HEK293 (cell line): ENCODE data around the gene STOML1.

Experiments
- CTCF ChIA-PET: fragments of 350-600 bp; formaldehyde crosslinking; extraction: SDS; loops from one replicate; lab custom pipeline; 2021; ENCODE audit warnings: antibody characterized with exemption; lab: Yijun Ruan, JAX
- POLR2A ChIA-PET: fragments of 300-600 bp; formaldehyde crosslinking; extraction: SDS; loops from one replicate; lab custom pipeline; 2020; ENCODE audit warnings: antibody characterized with exemption, inconsistent platforms; lab: Yijun Ruan, JAX
- H3K27ac ChIP-seq: fragments of 200-500 bp; sonication (Bioruptor generic); 2 replicates; pipeline ENCODE4 v1.5.1; 2014; ENCODE audit warnings: low read depth, low read length, control low read depth, inconsistent platforms; ENCODE audit errors: extremely low read depth
- H3K36me3 ChIP-seq, 2 experiments: fragments of 200-500 bp in 1 of 2; sonication (Bioruptor generic) in 1 of 2; 1 replicate in 1 of 2; 2 replicates in 1 of 2; pipeline ENCODE4 v1.5.1; 2014 to 2017; ENCODE audit warnings: inconsistent platforms in 2 of 2, low read length in 2 of 2; ENCODE audit not compliant: control insufficient read depth in 2 of 2, insufficient read depth in 1 of 2
- H3K4me1 ChIP-seq: fragments of 200-500 bp; sonication (Bioruptor generic); 2 replicates; pipeline ENCODE4 v1.5.1; 2014; ENCODE audit warnings: mild to moderate bottlenecking, low read length, inconsistent platforms; ENCODE audit not compliant: control insufficient read depth, insufficient read depth
- H3K4me3 ChIP-seq: 2 replicates; pipeline ENCODE4 v1.5.1; 2011; ENCODE audit warnings: low read depth, mild to moderate bottlenecking, control low read depth, low read length, moderate library complexity
- H3K9me3 ChIP-seq: fragments of 200-500 bp; sonication (Bioruptor generic); 2 replicates; pipeline ENCODE4 v1.5.1; 2014; ENCODE audit warnings: low read depth, low read length, inconsistent platforms; ENCODE audit not compliant: control insufficient read depth, insufficient read depth
- AEBP2 ChIP-seq: fragments of 450-650 bp; formaldehyde crosslinking; IDR thresholded peaks from 2 replicates; pipeline ENCODE4 v1.5.1; 2016; ENCODE audit warnings: missing biosample characterization, missing genetic modification characterization, borderline replicate concordance
- BCL11A ChIP-seq: fragments of 450-650 bp; formaldehyde crosslinking; IDR thresholded peaks from 2 replicates; pipeline ENCODE4 v1.5.1; 2016; ENCODE audit warnings: low read depth, missing biosample characterization, missing genetic modification characterization
- ELK4 ChIP-seq: IDR thresholded peaks from 2 replicates; pipeline ENCODE4 v1.6.1; 2011; ENCODE audit warnings: mild to moderate bottlenecking, low read depth, low read length, borderline replicate concordance
- KLF16 ChIP-seq: fragments of 450-650 bp; formaldehyde crosslinking; IDR thresholded peaks from 2 replicates; pipeline ENCODE4 v1.5.1; 2017; ENCODE audit warnings: missing biosample characterization, missing genetic modification characterization
- KLF8 ChIP-seq: fragments of 450-650 bp; formaldehyde crosslinking; IDR thresholded peaks from 2 replicates; pipeline ENCODE4 v1.5.1; 2016; ENCODE audit warnings: missing biosample characterization, missing genetic modification characterization
- MEIS1 ChIP-seq: sonication (generic); formaldehyde crosslinking; IDR thresholded peaks from 2 replicates; pipeline ENCODE4 v1.8.1; 2022; ENCODE audit warnings: missing genetic modification reagents, mild to moderate bottlenecking, borderline replicate concordance
- PATZ1 ChIP-seq: fragments of 450-650 bp; formaldehyde crosslinking; IDR thresholded peaks from 2 replicates; pipeline ENCODE4 v1.5.1; 2016; ENCODE audit warnings: missing biosample characterization, missing genetic modification characterization
- PRDM4 ChIP-seq: fragments of 450-650 bp; formaldehyde crosslinking; IDR thresholded peaks from 2 replicates; pipeline ENCODE4 v1.5.1; 2017; ENCODE audit warnings: missing biosample characterization, missing genetic modification characterization
- YY1 ChIP-seq: fragments of 450-650 bp; formaldehyde crosslinking; IDR thresholded peaks from 2 replicates; pipeline ENCODE4 v1.5.1; 2018; ENCODE audit warnings: missing biosample characterization, missing genetic modification characterization
- ZFHX2 ChIP-seq: fragments of 450-650 bp; formaldehyde crosslinking; conservative IDR thresholded peaks from 2 replicates; pipeline ENCODE4 v1.5.1; 2016; ENCODE audit warnings: missing biosample characterization, missing genetic modification characterization
- ZFP69B ChIP-seq: fragments of 450-650 bp; formaldehyde crosslinking; IDR thresholded peaks from 2 replicates; pipeline ENCODE4 v1.5.1; 2016; ENCODE audit warnings: missing biosample characterization, missing genetic modification characterization
- ZNF23 ChIP-seq: fragments of 450-650 bp; formaldehyde crosslinking; IDR thresholded peaks from 2 replicates; pipeline ENCODE4 v1.5.1; 2016; ENCODE audit warnings: missing biosample characterization, missing genetic modification characterization, borderline replicate concordance
- ZNF292 ChIP-seq: fragments of 450-650 bp; formaldehyde crosslinking; IDR thresholded peaks from 2 replicates; pipeline ENCODE4 v1.5.1; 2016; ENCODE audit warnings: low read depth, missing biosample characterization, missing genetic modification characterization, borderline replicate concordance
- ZNF341 ChIP-seq: fragments of 450-650 bp; formaldehyde crosslinking; IDR thresholded peaks from 2 replicates; pipeline ENCODE4; 2016; ENCODE audit warnings: low read depth, missing biosample characterization, missing genetic modification characterization
- ZNF398 ChIP-seq: fragments of 450-650 bp; formaldehyde crosslinking; IDR thresholded peaks from 2 replicates; pipeline ENCODE4 v1.5.1; 2017; ENCODE audit warnings: missing biosample characterization, missing genetic modification characterization
- ZNF449 ChIP-seq: fragments of 450-650 bp; formaldehyde crosslinking; IDR thresholded peaks from 2 replicates; pipeline ENCODE4 v1.5.1; 2017; ENCODE audit warnings: missing biosample characterization, mild to moderate bottlenecking, missing genetic modification characterization, moderate library complexity
- ZNF473 ChIP-seq: fragments of 450-650 bp; formaldehyde crosslinking; IDR thresholded peaks from 2 replicates; pipeline ENCODE4 v1.5.1; 2017; ENCODE audit warnings: missing biosample characterization, missing genetic modification characterization
- ZNF561 ChIP-seq: fragments of 450-650 bp; IDR thresholded peaks from 2 replicates; pipeline ENCODE4 v1.5.1; 2018; ENCODE audit warnings: missing biosample characterization, missing genetic modification characterization, borderline replicate concordance
- ZNF626 ChIP-seq: fragments of 450-650 bp; sonication (Bioruptor Pico); formaldehyde crosslinking; IDR thresholded peaks from 2 replicates; pipeline ENCODE4 v1.5.1; 2018; ENCODE audit warnings: missing biosample characterization, missing genetic modification characterization, inconsistent platforms
- ZNF664 ChIP-seq: fragments of 450-650 bp; formaldehyde crosslinking; IDR thresholded peaks from 2 replicates; pipeline ENCODE4 v1.5.1; 2016; ENCODE audit warnings: missing biosample characterization, missing genetic modification characterization

STOML1 gene

GRCh38 chr15:73944161-73945129 is 47.6 kb downstream of the STOML1 start:
- no peak overlapping the region for H3K27ac ChIP-seq
- no peak overlapping the region for H3K4me3 ChIP-seq
- no peaks in the 10 kb centered on the region for H3K9me3 ChIP-seq
- peaks cover 0 to 2% of the 10 kb centered on the region in 2 experiments; a peak in 1 of 3 replicates for H3K36me3 ChIP-seq
- CTCF ChIA-PET, result interaction anchor here (1.1 to 2.6 kb wide), 4 partner anchors 11 to 46 kb away, joined by 3 to 14 read pairs (median 5); no protein-coding TSS in a partner anchor
- TF ChIP-seq MEIS1 (CRISPR knock-in tag) (no peak), ZFHX2 (tag by site-specific recombination) (peak; percentile 38; the same call in 1 of the 2 replicates), BCL11A (tag by site-specific recombination) (no peak)
- TF ChIP-seq, all 188 proteins: peak for 1
- H3K4me1 ChIP-seq, result peaks cover 3% of the 10 kb centered on the region; the same call in 1 of the 2 replicates
- POLR2A ChIA-PET, result interaction anchor here (0.9 to 1.0 kb wide), 2 partner anchors 15 to 18 kb away, joined by 3 to 4 read pairs; no protein-coding TSS in a partner anchor

GRCh38 chr15:73942751-73943270 is 49.3 kb downstream of the STOML1 start:
- Histone ChIP-seq H3K9me3 (no peaks in the 10 kb centered on the region), H3K4me3 (no peak overlapping the region), H3K27ac (no peak overlapping the region), H3K36me3 (peaks cover 0 to 2% of the 10 kb centered on the region in 2 experiments; a peak in 1 of 3 replicates), H3K4me1 (peaks cover 3% of the 10 kb centered on the region; the same call in 1 of the 2 replicates)
- POLR2A ChIA-PET, result interaction anchor here (0.9 kb wide), 1 partner anchor 8 kb away, joined by 4 read pairs; no protein-coding TSS in a partner anchor
- CTCF ChIA-PET, result interaction anchor here (1.3 to 3.0 kb wide), 5 partner anchors 8 to 69 kb away, joined by 5 to 14 read pairs (median 7); no protein-coding TSS in a partner anchor
- TF ChIP-seq AEBP2 (tag by site-specific recombination) (no peak), ZNF23 (tag by site-specific recombination) (no peak), ZNF398 (tag by site-specific recombination) (no peak), PATZ1 (tag by site-specific recombination) (no peak), ZNF449 (tag by site-specific recombination) (no peak), ZNF473 (tag by site-specific recombination) (no peak), ZFP69B (tag by site-specific recombination) (no peak), ZNF341 (tag by site-specific recombination) (no peak), ZNF664 (no peak), ZNF561 (tag by site-specific recombination) (no peak), YY1 (no peak), ZNF292 (tag by site-specific recombination) (no peak), ZNF626 (tag by site-specific recombination) (no peak), ELK4 (no peak), PRDM4 (tag by site-specific recombination) (no peak), KLF16 (tag by site-specific recombination) (no peak), KLF8 (tag by site-specific recombination) (no peak)
